Measurements from ENCODE around the gene CD2. TPM values are rescaled to one million over a fixed set of nuclear protein-coding genes. Genes with fewer than 3 reads are reported as not detected.
A peak's percentile ranks its signal among the peaks of the same experiment; 100 is the strongest.

CD2 gene
- total and polyA plus RNA-seq, 2 experiments from 2014 or later: not detected

DNA sequence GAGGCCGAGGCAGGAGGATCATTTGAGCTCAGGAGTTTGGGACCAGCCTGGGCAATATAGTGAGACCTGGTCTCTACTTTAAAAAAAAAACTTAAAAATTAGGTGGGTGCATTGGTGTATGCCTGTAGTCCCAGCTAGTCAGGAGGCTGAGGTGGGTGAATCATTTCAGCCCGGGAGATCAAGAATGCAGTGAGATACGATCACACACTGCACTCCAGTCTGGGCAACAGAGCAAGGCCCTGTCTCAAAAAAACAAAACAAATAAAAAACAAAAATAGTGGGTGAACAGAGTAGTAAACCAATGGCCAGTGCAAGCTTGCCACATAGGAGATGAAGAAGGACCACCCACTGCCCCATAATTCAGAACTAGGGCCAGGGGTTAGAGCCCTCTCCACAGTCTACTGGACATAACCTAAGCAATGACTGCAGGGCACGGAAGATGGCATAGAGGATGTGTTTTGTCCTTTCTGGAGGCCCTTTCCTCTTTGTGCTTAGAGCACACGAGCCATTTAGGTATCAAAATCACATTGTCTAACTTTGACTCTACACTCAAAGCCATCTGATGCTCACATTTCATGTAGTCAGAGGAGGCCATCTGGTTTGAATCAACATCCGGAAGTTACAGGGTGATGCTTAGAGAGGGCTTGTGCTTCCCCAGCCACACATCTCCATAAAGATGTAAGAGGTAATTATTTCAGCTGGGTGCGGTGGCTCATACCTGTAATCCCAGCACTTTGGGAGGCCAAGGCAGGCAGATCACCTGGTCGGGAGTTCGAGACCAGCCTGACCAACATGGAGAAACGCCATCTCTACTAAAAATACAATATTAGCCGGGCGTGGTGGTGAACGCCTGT is 12.6 kb downstream of the CD2 start:
- Histone ChIP-seq H3K27me3 (peaks cover 7% of the 10 kb centered on the region), H3K4me1 (ENCODE audit: low read depth) (no peaks in the 10 kb centered on the region), H3K27ac (no peak overlapping the region), H3K36me3 (no peaks in the 10 kb centered on the region), H3K9me3 (ENCODE audit: low read depth) (no peaks in the 10 kb centered on the region), H3K4me3 (no peak overlapping the region)
- TF ChIP-seq, protein P1, sequence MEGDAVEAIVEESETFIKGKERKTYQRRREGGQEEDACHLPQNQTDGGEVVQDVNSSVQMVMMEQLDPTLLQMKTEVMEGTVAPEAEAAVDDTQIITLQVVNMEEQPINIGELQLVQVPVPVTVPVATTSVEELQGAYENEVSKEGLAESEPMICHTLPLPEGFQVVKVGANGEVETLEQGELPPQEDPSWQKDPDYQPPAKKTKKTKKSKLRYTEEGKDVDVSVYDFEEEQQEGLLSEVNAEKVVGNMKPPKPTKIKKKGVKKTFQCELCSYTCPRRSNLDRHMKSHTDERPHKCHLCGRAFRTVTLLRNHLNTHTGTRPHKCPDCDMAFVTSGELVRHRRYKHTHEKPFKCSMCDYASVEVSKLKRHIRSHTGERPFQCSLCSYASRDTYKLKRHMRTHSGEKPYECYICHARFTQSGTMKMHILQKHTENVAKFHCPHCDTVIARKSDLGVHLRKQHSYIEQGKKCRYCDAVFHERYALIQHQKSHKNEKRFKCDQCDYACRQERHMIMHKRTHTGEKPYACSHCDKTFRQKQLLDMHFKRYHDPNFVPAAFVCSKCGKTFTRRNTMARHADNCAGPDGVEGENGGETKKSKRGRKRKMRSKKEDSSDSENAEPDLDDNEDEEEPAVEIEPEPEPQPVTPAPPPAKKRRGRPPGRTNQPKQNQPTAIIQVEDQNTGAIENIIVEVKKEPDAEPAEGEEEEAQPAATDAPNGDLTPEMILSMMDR (IDR thresholded peaks at IDR 0.05; ENCODE audit: low read depth, low read length): no peak
- no peak for DNase-seq (ENCODE audit: low read depth in 1 of 2, low spot score in 1 of 2)

DNA sequence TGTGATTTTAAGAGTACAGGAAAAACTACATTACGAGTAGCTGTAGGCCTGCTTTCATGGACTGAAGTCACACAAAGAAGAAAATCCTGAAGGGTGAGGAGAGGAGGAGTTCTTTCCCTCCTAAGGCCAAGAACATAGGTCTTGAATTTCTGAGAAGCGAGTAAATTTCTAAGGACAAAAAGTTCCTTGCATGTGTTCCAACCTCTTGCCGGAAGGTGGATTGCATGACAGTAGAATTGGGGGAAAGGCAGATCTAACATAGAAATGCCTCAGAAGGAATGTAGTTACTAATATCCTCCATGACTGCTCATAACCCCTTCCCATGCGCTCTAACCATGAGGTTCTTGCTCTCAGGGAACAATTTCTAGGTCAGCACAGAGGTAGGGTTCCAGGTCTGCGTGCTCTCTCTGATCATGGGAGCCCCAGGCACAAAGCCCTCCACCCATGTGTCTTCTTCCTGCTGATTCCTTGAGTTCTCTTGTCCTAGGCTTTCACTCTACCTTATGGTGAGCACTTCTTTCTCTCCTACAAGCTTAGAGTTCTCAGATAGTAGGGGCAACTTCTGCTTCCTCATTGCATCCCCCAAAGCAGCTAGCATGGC is 13.7 kb downstream of the CD2 start:
- H3K4me3 ChIP-seq: no peak overlapping the region
- no peak for DNase-seq (ENCODE audit: low read depth in 1 of 2, low spot score in 1 of 2)
- H3K36me3 ChIP-seq: no peaks in the 10 kb centered on the region
- H3K27me3 ChIP-seq: peaks cover 7% of the 10 kb centered on the region
- no peaks in the 10 kb centered on the region for H3K4me1 ChIP-seq (ENCODE audit: low read depth)
- H3K27ac ChIP-seq: no peak overlapping the region
- no peaks in the 10 kb centered on the region for H3K9me3 ChIP-seq (ENCODE audit: low read depth)
- TF ChIP-seq, protein P1 (IDR thresholded peaks at IDR 0.05; ENCODE audit: low read depth, low read length): no peak

DNA sequence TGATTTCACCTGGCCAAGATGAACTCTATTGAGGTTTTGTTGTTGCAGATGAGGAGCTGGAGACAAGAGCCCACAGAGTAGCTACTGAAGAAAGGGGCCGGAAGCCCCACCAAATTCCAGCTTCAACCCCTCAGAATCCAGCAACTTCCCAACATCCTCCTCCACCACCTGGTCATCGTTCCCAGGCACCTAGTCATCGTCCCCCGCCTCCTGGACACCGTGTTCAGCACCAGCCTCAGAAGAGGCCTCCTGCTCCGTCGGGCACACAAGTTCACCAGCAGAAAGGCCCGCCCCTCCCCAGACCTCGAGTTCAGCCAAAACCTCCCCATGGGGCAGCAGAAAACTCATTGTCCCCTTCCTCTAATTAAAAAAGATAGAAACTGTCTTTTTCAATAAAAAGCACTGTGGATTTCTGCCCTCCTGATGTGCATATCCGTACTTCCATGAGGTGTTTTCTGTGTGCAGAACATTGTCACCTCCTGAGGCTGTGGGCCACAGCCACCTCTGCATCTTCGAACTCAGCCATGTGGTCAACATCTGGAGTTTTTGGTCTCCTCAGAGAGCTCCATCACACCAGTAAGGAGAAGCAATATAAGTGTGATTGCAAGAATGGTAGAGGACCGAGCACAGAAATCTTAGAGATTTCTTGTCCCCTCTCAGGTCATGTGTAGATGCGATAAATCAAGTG is 14.3 kb downstream of the CD2 start:
- Histone ChIP-seq H3K36me3 (no peaks in the 10 kb centered on the region), H3K27ac (no peak overlapping the region), H3K4me3 (no peak overlapping the region), H3K27me3 (peaks cover 7% of the 10 kb centered on the region), H3K9me3 (ENCODE audit: low read depth) (no peaks in the 10 kb centered on the region), H3K4me1 (ENCODE audit: low read depth) (no peaks in the 10 kb centered on the region)
- TF ChIP-seq, protein P1 (IDR thresholded peaks at IDR 0.05; ENCODE audit: low read depth, low read length): no peak
- no peak for DNase-seq (ENCODE audit: low read depth in 1 of 2, low spot score in 1 of 2)

DNA sequence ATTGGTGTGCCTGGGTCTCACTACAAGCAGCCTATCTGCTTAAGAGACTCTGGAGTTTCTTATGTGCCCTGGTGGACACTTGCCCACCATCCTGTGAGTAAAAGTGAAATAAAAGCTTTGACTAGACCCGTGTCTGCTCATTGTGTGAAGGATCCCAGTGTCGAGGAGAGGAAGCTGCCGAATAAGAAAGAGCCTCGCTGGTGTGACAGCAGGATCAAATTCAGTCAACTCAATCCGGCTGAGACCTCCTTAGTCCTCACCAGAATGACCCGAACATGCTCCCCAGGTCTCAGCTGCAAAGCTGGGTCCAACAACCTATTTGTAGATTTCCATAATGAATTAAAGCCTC is 14.8 kb downstream of the CD2 start:
- Histone ChIP-seq H3K4me3 (no peak overlapping the region), H3K27ac (no peak overlapping the region), H3K36me3 (no peaks in the 10 kb centered on the region), H3K27me3 (peaks cover 7% of the 10 kb centered on the region), H3K9me3 (ENCODE audit: low read depth) (no peaks in the 10 kb centered on the region), H3K4me1 (ENCODE audit: low read depth) (no peaks in the 10 kb centered on the region)
- DNase-seq (ENCODE audit: low read depth in 1 of 2, low spot score in 1 of 2): no peak
- TF ChIP-seq, protein P1 (IDR thresholded peaks at IDR 0.05; ENCODE audit: low read depth, low read length): no peak

DNA sequence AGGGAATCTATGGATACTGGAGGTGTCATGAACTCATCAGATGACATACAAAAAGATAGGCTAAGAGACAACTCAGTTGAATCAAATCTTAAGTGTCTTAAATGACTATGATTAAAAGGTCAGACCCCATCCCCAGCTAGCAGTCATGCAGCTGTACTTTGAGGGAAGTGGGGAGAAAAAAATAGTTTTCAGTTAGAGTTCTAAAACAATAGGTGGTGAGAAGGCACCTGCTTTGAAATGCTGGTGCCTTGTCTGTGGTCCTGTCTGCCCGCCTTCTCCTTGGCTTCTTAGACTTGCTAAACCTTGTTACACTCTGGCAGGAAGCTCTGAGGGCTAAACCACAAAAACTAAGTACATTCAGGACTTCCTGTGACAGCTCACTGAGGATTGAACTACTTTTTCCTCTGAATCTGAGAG is 15.3 kb downstream of the CD2 start:
- H3K27ac ChIP-seq: no peak overlapping the region
- H3K4me3 ChIP-seq: no peak overlapping the region
- no peaks in the 10 kb centered on the region for H3K9me3 ChIP-seq (ENCODE audit: low read depth)
- H3K36me3 ChIP-seq: no peaks in the 10 kb centered on the region
- no peaks in the 10 kb centered on the region for H3K4me1 ChIP-seq (ENCODE audit: low read depth)
- peak in 1 of 2 donors; percentile 46 for DNase-seq (ENCODE audit: low read depth in 1 of 2, low spot score in 1 of 2)
- TF ChIP-seq, protein P1 (IDR thresholded peaks at IDR 0.05; ENCODE audit: low read depth, low read length): no peak
- peaks cover 7% of the 10 kb centered on the region for H3K27me3 ChIP-seq
